Femur (tissue), 1 donor: ENCODE results near the gene FANCF.
A peak's percentile ranks its signal among the peaks of the same experiment; 100 is the strongest.
"Not testable (repeated sequence)": the region's sequence is repeated elsewhere in the genome, so short reads cannot be mapped to it uniquely, and the experiment has no call there.

Experiments used
- DNase-seq: peaks from one replicate; pipeline ENCODE4 v3.0.0-alpha.2; 2017

The FANCF gene, protein sequence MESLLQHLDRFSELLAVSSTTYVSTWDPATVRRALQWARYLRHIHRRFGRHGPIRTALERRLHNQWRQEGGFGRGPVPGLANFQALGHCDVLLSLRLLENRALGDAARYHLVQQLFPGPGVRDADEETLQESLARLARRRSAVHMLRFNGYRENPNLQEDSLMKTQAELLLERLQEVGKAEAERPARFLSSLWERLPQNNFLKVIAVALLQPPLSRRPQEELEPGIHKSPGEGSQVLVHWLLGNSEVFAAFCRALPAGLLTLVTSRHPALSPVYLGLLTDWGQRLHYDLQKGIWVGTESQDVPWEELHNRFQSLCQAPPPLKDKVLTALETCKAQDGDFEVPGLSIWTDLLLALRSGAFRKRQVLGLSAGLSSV

DNA sequence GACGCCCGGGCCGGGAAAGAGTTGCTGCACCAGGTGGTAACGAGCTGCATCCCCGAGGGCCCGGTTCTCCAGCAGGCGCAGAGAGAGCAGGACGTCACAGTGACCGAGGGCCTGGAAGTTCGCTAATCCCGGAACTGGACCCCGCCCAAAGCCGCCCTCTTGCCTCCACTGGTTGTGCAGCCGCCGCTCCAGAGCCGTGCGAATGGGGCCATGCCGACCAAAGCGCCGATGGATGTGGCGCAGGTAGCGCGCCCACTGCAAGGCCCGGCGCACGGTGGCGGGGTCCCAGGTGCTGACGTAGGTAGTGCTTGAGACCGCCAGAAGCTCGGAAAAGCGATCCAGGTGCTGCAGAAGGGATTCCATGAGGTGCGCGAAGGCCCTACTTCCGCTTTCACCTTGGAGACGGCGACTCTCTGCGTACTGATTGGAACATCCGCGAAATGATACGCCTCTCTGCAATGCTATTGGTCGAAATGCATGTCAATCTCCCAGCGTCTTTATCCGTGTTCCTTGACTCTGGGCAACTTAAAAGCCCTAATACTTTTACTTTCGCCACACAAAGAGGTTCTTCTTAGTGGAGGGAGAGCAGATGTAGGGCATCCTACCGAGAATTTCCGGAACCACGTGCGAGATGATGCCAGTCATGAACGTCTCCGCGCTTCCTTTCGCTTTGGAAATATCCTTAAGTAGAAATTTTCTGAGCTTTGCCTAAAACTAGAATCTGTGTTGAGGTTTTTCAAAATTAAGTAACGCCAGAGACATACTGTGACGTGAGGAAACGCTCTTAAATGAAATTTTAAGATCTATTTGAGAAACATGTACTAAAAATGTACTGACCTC is at the start of gene FANCF:
TSS of gene FANCF (minus strand) at position 376 of the 840 bp plus-strand sequence. CDS start at position 363, 13 bp downstream.
- peak; percentile 97 for DNase-seq

DNA sequence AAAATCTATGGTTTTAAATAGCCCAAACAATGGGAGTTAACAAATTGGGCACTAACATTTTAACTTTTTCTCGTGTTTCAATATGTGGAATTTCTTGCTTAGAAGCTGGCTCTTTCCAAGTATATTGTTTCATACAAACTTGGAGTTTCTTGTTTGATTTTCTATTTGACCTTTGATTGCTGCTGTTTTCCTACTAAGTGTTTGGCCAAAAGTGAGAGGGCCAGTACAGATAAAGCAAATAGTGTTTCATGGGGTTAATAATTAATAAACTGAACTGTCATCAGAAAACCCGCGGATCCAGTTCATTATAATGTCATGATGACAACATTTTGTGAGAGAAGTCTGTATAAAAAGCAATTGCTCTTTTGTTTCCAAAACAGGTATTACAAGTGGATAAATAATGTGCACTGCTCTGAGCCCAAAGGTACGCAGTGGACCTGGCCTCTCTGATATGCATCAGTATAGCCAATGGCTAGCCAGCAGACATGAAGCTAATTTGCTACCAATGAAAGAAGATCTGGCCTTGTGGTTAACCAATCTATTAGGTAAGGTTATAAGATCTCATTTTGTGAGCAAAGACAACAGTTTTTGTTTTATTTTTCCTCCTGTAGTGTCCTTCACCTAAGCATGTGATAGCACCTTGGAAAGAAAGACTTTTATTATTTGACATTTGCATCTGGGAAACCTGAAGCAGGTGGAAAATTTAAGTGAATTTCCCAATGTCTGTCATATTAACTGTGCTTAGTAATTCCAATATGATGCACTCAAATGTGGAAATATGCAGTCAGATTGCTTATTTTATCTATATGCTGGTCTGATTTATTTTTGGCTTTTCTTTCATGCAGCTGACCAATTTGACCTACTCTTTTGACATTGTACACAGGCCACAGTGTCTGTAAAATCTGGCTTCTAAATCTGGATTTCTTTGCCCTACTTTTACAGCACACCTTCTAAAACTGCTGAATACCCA is 49.1 kb upstream of the FANCF start:
- DNase-seq, result no peak

DNA sequence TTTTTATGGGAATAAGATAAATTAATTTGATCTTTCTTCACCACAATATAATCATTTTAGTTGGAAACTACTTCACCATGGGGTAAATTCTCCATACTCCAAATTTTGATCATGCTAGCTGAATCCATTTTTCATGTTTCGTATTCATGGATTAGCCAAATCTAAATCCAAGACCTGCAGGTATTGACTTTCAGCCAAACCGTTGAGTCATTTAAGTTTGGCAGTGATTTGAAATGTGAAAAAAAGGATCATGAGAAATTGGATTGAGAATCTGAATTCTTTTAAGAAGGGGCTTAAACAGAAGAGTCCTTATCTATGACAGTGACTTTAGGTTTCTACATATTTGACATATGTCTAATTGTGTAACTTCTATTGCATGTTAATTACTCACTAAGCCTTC is 46.1 kb upstream of the FANCF start:
- no peak for DNase-seq

DNA sequence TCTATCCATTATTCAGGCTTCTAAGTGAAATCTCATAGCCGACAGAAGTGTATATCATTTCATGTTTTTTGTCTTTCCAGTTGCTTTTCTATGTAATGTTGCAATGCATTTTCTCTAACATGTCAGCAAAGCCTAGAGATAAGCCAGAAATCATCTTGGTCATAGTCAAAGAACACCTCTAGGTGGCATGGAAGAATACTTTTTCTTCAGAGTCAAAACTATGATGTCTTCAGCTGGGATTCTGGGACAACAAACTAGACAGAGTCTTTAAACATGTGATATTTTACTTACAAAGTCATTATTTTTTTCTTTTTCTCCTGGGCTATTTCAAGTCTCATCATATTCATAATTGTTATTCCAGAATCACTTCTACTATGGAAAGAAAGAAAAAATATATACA is 45.2 kb upstream of the FANCF start:
- no peak for DNase-seq

DNA sequence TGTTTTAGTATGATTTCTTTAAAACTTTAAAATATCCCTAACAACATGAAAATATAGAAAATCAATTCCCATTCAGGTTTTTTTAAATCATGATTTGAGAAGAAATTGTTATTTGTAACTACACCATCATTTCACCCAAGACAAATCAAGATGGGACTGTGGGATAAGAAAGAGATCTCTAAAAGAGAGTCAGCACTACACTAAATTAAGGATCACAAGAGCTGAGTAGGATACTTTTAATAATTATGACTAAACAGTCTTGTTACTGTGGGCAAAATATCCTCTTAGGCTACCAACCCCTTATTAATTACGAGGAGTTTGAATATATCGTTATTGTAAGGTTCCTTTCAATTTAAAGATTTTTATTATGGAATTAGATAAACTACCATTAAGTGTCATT is 43.7 kb upstream of the FANCF start:
- DNase-seq, result no peak

DNA sequence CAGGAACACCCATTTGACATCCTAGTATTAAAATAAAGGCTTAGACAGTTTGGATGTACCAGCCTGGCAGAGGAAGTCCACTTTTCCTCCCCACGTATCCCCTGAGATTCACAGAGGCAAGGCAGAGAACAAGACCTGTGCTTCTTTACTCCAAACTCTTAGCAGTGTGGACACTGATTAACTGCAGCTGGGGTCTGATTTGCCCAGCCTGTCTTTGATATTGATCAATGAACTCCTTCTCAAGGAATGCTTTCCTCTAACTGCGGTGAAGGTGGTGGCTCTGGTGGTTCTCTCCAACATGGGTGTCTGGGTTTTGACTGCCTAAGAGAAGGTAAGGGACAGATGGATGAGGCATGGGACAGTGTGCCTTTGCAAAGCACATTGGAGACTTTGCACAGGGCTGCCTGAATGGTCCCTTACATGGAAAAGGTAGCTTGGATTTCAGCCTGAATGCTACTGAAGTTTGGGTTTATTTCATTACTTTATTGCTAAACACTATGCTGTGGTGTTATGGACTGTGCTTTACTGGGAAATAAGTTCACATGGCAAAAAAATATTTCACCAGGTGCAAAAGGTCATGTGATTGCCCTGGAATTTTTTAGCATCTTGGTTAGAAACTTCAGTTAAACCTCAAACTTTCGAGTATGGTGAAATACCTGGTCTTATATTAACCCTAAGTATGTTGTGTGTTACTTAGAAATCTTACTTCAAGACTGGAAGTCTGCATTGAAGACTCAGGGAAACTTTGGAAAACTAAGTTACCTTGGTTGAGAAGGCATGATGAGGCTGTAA is 42.6 kb upstream of the FANCF start:
- no peak for DNase-seq

DNA sequence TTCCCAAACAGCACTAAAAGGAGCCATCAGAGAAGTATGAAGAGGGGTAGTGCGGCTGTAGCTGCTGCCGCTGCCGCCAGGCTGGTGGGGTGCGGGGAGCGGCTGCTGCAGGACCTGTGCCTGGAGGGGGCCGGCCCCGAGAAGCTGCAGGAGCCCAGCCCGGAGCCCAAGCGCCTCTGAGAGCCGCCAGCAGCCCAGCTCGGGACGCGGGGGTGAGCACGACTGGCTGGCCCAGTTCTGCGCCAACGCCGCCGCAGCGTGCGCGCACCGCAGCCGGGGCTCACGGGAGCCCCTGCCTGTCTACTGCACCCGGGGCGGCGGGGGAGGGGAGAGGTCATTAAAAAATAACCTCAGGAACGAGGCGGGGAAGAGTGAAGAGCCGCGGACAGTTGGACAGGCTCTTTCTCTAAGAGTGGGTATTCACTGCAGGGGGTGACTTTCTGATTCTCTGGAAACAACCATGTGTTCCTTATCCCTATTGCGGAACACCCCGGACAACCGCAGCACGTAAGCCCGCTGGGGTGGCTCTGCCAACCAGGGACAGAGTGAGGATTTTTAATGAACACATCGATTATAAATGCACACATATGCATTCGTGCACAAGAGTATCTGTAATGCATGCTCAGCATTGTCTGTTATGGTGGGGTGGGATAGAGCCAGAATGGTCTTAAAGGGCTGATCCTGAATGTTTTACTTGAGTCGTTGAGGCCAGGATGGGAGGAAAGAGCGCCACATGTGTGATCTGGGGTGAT is 41.2 kb upstream of the FANCF start:
- DNase-seq, result peak; percentile 83

DNA sequence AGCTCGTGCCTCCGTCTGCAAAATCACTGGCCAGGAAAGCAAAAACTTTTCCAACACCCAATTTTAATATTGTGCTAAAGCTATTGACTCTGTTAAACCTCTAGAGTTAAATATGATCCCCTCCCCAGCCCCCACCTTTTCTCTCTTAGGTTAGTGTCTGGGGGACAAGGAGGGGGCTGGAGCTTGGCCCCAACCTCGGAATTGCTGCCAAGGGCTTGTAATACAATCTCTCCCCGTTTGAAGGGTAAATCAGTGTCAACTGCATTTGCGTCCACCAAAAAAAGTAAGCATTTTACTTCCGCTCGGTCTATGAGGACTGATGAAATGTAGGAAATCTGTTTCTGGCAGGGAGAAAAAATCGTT is 40.7 kb upstream of the FANCF start, which contains the start of gene GAS2:
TSS of gene GAS2 (plus strand) at position 287 of the 363 bp plus-strand sequence. CDS start 8,259 bp downstream, outside the sequence.
- peak; percentile 79 for DNase-seq

DNA sequence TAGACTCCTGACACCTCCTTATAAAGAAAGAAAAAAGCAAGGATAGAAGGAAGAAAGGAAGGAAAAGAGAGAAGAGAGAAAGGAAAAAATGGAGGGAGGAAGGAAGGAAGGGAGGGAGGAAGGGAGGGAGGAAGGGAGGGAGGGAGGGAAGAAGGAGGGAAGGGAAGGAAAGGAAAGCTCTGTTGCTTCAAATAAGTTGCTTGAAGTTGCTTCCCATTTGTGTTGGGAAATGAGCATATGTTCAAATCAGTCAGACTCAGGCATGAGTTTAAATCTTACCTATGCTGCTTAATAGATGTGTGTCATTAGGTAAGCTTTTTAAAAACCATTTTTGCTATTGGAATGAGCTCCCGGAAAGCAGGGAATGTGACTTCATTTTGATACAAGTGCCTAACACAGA is 34.2 kb upstream of the FANCF start:
- no peak for DNase-seq

DNA sequence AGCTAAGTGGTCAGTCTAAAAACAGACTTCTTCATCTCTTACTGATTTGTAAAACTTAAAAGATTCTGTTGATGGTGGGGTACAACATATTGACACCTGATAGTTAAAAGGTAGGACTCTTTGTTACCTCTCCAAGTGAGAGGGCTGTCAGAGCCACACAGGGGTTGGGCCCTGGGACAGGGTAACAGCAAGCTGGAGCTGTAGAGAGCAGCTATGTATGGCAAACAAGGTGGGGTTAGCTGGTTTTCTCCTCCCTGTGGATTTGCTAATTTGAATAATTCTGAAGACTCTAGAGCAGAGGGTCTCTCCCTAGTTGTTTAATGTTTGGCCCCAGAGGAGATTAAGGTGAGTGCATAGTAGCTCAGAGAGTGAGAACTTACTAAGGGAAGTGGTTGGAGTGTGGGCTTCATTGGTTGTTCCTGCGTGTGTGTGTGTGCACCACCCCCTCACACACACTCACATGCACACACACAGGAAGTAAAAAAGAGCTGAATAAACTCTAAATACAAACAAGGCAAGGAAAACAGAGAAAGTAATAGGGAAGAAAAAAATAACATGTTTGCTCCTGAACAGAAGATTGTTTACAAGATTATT is 31.6 kb upstream of the FANCF start:
- DNase-seq, result no peak

DNA sequence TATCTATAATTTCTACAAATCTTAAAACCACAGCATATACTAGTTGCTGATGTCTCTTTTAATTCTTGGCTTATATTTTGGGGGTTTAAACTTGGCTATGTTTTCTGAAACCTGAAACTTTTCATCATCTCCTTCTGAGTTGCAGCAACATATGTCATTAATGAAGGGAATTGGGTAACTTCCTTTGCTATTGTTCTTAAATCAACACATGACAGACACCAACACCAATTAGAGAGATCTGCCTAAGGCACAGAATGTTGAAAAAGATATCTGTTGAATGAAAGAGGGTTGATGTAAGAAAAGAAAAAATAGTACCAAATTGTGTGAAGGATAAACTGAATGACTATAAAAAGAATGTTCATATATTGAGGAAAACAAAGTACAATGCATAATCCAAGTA is 30.5 kb upstream of the FANCF start:
- DNase-seq, result no peak

DNA sequence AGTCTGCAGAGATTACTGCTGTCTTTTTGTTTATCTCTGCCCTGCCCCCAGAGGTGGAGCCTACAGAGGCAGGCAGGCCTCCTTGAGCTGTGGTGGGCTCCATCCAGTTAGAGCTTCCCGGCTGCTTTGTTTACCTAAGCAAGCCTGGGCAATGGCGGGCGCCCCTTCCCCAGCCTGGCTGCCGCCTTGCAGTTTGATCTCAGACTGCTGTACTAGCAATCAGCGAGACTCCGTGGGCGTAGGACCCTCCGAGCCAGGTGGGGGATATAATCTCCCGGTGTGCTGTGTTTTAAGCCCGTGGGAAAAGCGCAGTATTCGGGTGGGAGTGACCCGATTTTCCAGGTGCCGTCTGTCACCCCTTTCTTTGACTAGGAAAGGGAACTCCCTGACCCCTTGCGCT is 26.7 kb upstream of the FANCF start:
- not testable (repeated sequence) for DNase-seq

DNA sequence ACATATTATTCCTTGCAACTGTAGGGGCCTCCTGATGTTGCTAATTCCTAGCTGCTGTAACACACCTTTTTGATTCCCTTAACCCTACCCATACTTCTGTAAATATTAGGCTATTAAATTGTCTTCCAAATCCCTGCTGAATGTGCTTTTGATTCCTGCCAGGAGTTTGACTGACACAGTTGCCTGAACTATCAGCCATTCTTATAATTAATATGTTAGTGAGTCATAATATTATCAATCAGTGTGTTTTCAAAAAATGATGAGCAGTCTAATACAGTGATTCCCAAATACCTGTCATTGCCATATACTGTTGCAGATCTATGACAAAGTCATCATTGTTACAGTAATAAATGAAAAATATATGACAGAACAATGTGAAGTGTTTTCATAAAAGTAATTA is 15.9 kb upstream of the FANCF start:
- no peak for DNase-seq

DNA sequence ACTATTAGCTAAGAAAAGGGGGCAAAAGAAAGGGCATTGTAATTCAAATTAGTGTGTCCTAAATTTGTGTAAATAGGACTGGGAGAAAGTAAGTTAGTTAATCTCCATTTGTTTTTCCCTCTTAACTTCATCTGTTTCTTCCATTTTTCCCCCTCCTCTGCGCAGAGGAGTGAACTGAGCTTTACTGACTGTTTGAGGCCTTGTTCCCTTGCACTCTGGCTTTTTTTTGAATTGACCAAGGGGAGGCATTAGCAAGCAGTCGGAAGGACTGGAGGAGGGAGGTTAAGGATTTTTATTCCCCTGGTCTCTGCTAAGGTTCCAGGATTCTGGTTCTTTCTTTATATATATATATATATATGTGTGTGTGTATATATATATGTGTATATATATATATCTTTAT is 15.2 kb upstream of the FANCF start:
- no peak for DNase-seq

DNA sequence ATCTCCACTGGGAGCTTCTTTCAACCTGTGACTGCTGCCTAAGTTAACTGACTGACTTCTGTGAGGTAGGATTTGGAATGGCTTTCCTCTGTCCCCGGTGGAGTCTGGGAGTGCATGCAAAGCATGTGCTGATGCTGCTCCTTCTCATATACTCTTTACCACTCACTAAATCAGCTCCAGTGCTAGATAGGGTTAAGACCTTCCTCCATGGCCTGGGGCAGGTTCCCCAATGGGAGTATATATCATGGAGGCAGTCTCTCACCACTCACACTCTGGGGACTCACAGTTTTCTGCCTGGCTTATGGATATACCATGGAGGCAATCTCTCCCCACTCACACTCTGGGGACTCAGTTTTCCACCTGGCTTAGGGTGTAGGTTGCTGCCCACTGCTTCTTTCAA is 10.1 kb upstream of the FANCF start:
- no peak for DNase-seq

DNA sequence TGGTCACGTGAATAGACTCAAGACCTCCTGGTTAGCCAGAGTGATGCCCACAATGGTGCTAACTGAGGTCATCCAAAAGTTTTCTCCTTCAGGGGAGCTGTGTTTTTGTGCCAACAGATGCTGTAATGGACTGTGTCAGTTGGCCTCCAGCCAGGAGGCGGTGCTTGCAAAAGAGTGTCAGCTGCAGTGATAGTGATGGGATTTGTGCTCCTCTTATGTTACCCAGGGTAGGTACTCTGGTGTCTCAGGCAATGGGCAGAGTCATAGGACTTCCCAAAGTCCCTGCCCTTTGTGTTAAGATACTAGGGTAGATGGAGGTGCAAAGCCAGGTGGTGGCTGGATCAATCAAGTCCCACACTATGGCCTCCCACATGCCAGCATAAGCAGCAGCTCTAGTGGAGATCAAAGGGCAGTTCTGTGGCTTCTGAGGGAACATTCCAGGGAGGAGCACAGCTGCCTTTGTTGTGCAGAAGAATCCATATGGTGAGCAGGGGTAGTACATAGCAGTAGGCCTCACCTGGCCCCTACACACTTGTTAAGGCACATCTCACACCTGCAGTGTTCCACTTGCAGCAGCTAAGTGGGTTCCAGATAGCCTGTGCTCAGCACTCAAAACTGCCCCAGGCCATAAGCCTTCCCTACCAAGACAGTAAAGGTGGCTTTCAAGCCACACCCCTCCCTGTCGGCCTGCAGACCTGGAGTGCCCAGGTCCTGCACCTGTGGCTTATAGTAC is 9.4 kb upstream of the FANCF start:
- DNase-seq, result no peak

DNA sequence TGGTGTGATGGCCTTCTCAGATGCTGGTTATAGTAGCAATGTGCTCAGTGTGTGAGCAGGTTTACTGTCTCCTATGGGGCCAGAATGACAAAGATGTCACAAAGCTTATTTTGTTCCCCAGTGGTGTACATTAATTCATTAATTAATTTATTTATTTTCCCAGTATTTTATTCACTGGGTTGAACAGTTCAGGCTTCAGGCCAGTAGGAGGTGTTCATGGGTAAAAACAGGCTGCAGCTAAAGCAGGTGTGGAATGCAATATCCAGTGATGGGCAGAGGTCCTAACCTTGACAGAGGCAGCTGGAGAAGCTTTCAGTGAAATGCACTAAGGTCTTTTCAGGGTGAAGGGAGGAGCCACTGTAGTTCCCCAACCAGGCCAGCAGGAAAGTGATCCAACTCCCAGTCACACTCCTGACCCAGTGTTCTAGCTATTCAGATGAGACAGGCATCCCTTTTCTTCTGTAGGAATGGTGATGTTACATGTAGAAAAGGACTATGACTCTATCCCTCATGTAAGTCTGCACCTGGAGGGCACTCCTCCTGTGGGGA is 7.8 kb upstream of the FANCF start:
- DNase-seq, result no peak

DNA sequence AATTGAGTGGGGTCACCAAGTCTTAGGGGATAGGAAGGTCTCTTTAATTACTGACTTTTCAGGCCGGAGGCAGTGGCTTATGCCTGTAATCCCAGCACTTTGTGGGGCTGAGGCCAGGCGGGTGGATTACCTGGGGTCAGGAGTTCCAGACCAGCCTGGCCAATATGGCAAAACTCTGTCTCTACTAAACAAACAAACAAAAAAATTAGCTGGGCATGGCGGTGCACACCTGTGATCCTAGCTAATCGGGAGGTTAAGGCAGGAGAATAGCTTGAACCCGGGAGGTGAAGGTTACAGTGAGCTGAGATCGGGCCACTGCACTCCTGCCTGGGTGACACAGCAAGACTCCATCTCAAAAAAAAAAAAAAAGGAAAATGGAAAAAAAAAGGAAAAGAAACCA is 1.8 kb upstream of the FANCF start:
- DNase-seq, result no peak

DNA sequence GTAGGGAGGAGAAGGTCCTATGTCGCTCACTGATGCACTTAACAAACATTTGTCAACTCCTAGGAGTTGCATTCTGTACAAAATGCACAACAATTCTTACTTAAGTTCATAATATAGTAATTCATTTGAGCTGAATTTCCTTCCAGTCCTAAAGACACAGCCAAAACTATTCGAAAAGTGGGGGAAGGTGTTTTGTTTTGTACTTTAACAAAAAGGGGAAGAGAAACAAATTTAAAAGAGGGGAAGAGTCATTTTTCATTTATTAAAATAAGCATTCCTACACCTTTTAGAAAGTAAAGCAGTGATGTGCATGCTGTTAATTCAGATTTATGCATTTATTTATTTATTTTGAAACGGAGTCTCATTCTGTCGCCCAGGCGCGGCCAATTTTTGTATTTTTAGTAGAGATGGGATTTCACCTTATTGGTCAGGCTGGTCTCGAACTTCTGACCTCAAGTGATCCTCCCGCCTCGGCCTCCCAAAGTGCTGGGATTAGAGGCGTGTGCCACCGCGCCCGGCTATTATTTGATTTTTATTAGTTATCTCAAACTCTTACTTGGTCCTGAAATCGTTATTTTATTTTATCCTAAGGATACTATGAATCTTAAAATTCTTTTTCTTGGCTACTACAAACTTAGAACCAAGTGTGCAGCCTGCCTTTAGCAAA is 1.1 kb upstream of the FANCF start:
- DNase-seq, result no peak
